Posterior cingulate gyrus (tissue), 11 donors: ENCODE results near the gene CMYA5.
"Not testable (repeated sequence)": the region's sequence is repeated elsewhere in the genome, so short reads cannot be mapped to it uniquely, and the experiment has no call there.

ENCODE experiments used
- DNase-seq, 10 donors: peaks; one replicate each; pipeline versions ENCODE4 v3.0.0 to v3.0.0-alpha.2; 2020 to 2021; ENCODE audit warnings: mixed read lengths in 3 of 10
- intact Hi-C: fragments of 100-400 bp; cut with DNase I; formaldehyde crosslinking; loops from one replicate; pipeline ENCODE4 v1.15.1; 2023

The CMYA5 gene

GRCh38 chr5:79689541-79690466, at the start of gene CMYA5:
Gene CMYA5, plus strand, starts transcription at chr5:79689836. Its CDS starts 72 bp downstream, at chr5:79689908.
- intact Hi-C loops: no loop called here
- DNase-seq: peak in 8 of 10 donors; percentile 11 to 90 (median 28)

GRCh38 chr5:79640571-79641055, 49.0 kb upstream of the CMYA5 start:
- intact Hi-C loops: no loop called here
- DNase-seq: no peak

DNA sequence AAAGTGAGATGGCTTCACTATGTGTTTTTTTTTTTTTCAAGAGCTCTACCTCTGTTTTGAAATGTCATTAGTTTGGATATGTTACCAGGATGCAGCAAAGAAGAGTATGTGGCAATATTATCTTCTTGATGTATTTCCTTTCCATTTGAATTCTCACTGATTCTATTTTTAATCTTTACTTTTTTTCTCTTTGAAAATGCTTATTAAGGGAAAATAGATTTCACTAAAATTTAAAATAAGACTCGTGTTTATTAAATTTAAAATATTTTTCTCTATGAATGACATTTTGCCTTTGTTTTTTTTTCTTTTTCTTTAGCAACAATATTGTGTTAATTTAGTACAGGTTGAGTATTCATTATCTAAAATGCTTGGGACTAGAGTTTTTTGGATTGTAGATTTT, 48.2 kb upstream of the CMYA5 start:
- DNase-seq: no peak
- intact Hi-C loops: no loop called here

GRCh38 chr5:79642210-79642609, 47.4 kb upstream of the CMYA5 start:
- intact Hi-C loops: no loop called here
- DNase-seq: no peak

DNA sequence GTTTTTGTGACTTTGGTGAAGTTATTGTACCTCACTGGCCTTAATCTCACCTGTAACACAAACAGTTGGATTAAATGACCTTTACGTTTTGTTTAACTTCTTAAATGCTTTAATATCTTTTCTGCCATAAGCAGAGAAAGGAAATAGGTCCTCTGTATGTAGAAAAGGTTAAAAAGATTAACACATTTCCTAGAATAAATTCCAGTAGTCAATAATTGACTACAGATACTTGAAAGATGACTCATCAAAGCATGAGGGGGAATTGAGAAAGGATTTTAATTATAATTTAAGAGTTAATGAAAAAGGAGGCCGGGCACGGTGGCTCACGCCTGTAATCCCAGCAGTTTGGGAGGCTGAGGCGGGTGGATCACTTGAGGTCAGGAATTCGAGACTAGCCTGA, 35.8 kb upstream of the CMYA5 start:
- intact Hi-C loops: no loop called here
- no peak for DNase-seq

- intact Hi-C loops: no loop called here
- DNase-seq: no peak
These were observed 26.4 kb upstream of the CMYA5 start for GRCh38 chr5:79663212-79663611.

DNA sequence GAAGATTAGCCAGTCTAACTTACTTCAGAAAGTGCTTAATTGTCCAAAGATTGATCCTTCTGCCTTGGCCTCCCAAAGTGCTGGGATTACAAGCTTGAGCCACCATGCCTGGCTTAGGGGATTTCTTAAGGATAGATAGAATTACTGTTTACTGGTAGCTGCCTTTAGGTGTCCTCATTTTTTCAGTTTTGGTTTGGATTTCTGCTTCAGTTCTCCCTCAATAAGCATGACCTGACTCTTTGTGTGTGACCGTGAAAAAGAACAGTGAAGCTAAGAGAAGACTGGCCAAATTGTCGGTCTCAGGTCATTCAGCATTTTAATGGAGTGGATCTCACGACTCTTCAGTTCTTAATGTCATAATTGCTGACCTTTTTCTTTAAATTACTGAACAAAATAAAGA, 22.9 kb upstream of the CMYA5 start:
- intact Hi-C loops: no loop called here
- DNase-seq: no peak

GRCh38 chr5:79672392-79672791, 17.2 kb upstream of the CMYA5 start:
- intact Hi-C loops: no loop called here

DNA sequence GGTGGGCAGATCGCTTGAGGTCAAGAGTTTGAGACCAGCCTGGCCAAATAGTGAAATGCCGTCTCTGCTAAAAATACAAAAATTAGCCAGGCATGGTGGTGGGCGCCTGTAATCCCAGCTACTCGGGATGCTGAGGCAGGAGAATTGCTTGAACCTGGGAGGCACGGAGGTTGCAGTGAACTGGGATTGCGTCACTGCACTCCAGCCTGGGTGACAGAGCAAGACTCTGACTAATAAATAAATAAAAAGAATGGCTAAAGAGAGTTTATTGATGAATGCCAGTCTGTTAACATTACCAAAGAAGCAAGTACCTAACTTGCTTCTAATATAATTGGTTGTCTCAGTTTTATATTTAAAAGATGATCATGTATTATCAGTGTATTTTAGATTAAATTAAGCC, 13.3 kb upstream of the CMYA5 start:
- DNase-seq, intact Hi-C loops: not testable (repeated sequence)

More at GRCh38 chr5:79672392-79672791, 17.2 kb upstream of the CMYA5 start:
- DNase-seq: no peak

DNA sequence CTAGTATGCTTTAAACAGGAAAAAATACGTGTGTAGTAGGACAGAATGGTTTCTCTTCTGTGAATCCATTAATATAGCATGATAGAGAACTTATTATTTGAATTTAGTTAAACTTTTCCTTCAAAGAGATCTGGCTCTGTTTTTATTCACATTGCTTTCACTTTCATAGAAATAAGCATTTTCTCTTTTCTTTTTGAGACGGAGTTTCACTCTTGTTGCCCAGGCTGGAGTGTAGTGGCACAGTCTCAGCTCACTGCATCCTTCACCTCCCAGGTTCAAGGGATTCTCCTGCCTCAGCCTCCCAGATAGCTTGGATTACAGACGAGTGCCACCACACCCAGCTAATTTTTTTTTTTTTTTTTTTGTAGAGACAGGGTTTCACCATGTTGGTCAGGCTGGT, 7.5 kb upstream of the CMYA5 start:
- DNase-seq, intact Hi-C loops: not testable (repeated sequence)

DNA sequence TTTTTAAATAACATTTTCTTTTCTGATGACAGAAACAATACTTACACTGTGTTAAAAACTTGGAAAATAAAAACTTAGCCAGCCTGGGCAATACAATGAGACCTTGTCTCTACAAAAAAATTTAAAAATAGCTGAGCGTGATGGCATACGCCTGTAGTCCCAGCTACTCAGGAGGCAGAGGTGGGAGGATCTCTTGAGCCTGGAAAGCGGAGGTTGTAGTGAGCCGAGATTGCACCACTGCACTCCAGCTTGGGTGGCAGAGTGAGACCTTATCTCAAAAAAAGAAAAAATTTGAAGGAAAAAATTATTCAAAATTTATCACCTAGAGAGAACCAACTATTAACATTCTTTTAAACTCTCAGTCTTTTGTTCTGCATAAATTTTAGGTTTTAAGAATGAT, 4.9 kb upstream of the CMYA5 start:
- intact Hi-C loops: no loop called here

GRCh38 chr5:79685627-79686026, 4.0 kb upstream of the CMYA5 start:
- no peak for DNase-seq
- intact Hi-C loops: no loop called here

More for the DNA sequence above, 4.9 kb upstream of the CMYA5 start:
- no peak for DNase-seq

GRCh38 chr5:79686799-79687198, 2.8 kb upstream of the CMYA5 start:
- intact Hi-C loops: no loop called here
- no peak for DNase-seq

- no peak for DNase-seq
These were observed 1.7 kb upstream of the CMYA5 start for GRCh38 chr5:79687889-79688288.

GRCh38 chr5:79691007-79691406, 1.4 kb downstream of the CMYA5 start:
- no peak for DNase-seq
- intact Hi-C loops: no loop called here

More at GRCh38 chr5:79687889-79688288, 1.7 kb upstream of the CMYA5 start:
- intact Hi-C loops: no loop called here

DNA sequence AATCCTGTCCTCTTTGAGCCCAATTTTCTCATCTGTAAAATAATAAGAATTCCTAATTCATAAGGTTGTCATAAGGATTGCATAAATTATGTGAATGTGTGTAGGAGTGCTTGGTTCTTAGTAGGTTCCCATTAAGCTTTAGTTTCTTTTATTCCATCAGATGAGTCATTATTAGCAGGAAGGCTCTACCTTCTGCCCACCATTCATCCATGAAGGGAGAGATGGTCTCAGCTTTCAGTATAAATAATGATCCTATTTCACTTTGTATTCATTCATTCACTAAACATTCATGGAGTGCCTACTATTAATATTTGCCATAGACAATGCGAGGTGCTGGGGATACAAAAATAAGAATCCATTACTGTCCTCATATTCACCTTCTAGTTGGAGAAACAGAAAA, 3.0 kb downstream of the CMYA5 start:
- DNase-seq: no peak
- intact Hi-C loops: no loop called here

- intact Hi-C loops: no loop called here
- DNase-seq: no peak
These were observed 4.5 kb downstream of the CMYA5 start for GRCh38 chr5:79694183-79694582.

DNA sequence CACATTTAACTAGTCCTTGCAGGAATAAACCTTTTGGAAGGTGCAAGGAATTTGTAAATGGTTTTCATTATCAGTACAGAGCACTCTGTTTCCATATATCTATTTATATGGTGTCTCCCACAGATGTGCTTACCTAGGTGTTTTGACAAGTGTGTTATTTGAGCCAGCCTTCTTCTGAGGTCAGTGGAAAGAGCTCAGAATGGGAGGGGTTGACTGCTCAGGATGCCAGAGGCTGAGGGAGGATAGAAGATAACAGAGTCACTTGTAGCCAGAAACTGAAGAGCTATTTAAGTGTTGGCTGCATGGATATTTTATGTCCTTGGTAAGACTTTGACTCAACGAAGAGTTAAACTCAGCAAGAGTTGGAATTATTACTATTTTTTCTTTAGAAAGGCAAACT, 5.0 kb downstream of the CMYA5 start:
- no peak for DNase-seq
- intact Hi-C loops: no loop called here

DNA sequence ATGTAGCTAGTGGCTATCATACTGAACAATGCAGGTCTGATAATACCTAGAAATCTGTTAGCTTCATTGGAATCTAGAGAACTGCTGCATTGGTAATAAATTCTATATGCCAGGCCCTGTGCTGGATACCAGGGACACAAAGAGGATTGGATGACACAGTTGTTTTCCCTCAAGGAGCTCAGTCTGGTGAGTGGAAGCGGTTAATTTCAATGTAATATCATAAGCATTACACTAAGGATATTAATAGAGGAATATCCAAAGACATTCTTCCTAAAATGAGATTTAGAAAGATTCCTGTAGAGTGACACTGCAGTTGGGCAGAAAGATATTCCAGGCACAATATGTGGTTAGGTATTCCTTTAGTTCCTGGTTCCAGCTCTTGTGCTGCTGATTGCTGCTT, 5.9 kb downstream of the CMYA5 start:
- no peak for DNase-seq
- intact Hi-C loops: no loop called here

GRCh38 chr5:79697222-79698170, 7.9 kb downstream of the CMYA5 start:
- DNase-seq: no peak

More at GRCh38 chr5:79697222-79698170, 7.9 kb downstream of the CMYA5 start:
- intact Hi-C loops: no loop called here
